ENCODE measurements around the gene CMPK2.
"Not testable (repeated sequence)": the region's sequence is repeated elsewhere in the genome, so short reads cannot be mapped to it uniquely, and the experiment has no call there.

CMPK2 gene

DNA sequence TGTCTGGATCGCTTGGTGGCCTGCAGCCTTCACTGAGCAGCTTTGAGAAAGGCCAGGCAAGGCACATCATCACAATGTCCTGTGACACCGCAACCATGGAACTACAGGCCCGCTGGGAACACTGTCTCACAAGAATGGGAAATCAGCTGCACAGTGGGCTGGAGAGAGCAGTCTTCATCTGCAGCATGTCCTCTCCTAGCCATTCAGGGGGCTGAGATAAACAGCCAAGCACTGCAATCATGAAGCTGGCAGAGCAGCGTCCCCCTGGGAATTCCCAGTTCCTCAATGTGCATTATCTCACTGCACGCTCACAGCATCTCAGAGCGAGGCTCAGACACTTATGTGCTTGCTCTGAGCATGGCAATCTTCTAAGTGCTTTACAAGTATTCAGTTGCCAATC, 1.9 kb downstream of the CMPK2 start:
- H3K9me3 ChIP-seq, result peaks cover 0 to 5% (median 0%) of the 10 kb centered on the region in 3 donors
- intact Hi-C loops (cut with DNase I; ENCODE audit: low total_unique reads), result no loop called here
- no peak overlapping the region for H3K4me3 ChIP-seq
- H3K27ac ChIP-seq, result no peak overlapping the region
- H3K4me1 ChIP-seq, result peaks cover 0 to 14% (median 9%) of the 10 kb centered on the region in 4 donors
- TF ChIP-seq CTCF (IDR thresholded peaks at IDR 0.05), result no peak
- peaks cover 8 to 21% (median 17%) of the 10 kb centered on the region in 3 donors for H3K36me3 ChIP-seq
- H3K27me3 ChIP-seq, result no peaks in the 10 kb centered on the region
- DNase-seq, result no peak

- intact Hi-C loops (cut with DNase I; ENCODE audit: low total_unique reads), result no loop called here
- TF ChIP-seq CTCF (IDR thresholded peaks at IDR 0.05), result no peak
- Histone ChIP-seq H3K36me3 (peaks cover 12 to 26% (median 19%) of the 10 kb centered on the region in 3 donors), H3K27ac (no peak overlapping the region), H3K9me3 (peaks cover 0 to 5% (median 2%) of the 10 kb centered on the region in 3 donors), H3K27me3 (no peaks in the 10 kb centered on the region), H3K4me3 (no peak overlapping the region), H3K4me1 (peaks cover 0 to 5% (median 2%) of the 10 kb centered on the region in 4 donors)
- no peak for DNase-seq
Observed at GRCh38 chr2:6860296-6860695, 5.4 kb downstream of the CMPK2 start.

- H3K9me3 ChIP-seq; intact Hi-C loops (cut with DNase I; ENCODE audit: low total_unique reads): not testable (repeated sequence)
Observed at GRCh38 chr2:6858466-6859027, 7.2 kb downstream of the CMPK2 start.

GRCh38 chr2:6856548-6856920, 9.2 kb downstream of the CMPK2 start:
- no peak overlapping the region for H3K27ac ChIP-seq
- H3K36me3 ChIP-seq, result peaks cover 14 to 39% (median 19%) of the 10 kb centered on the region in 3 donors
- no peak for TF ChIP-seq CTCF (IDR thresholded peaks at IDR 0.05)
- H3K27me3 ChIP-seq, result no peaks in the 10 kb centered on the region
- H3K9me3 ChIP-seq, result peaks cover 0 to 5% (median 2%) of the 10 kb centered on the region in 3 donors
- intact Hi-C loops (cut with DNase I; ENCODE audit: low total_unique reads), result no loop called here
- no peak for DNase-seq
- no peak overlapping the region for H3K4me3 ChIP-seq
- H3K4me1 ChIP-seq, result no peaks in the 10 kb centered on the region

More at GRCh38 chr2:6858466-6859027, 7.2 kb downstream of the CMPK2 start:
- H3K4me1 ChIP-seq, DNase-seq, H3K4me3 ChIP-seq, H3K27me3 ChIP-seq, H3K27ac ChIP-seq: not testable (repeated sequence)
- peaks cover 12 to 26% (median 19%) of the 10 kb centered on the region in 3 donors for H3K36me3 ChIP-seq

GRCh38 chr2:6855860-6856547, 9.7 kb downstream of the CMPK2 start:
- H3K27ac ChIP-seq, result no peak overlapping the region
- no peaks in the 10 kb centered on the region for H3K4me1 ChIP-seq
- no peaks in the 10 kb centered on the region for H3K27me3 ChIP-seq
- DNase-seq, result no peak
- peaks cover 19 to 41% (median 23%) of the 10 kb centered on the region in 3 donors for H3K36me3 ChIP-seq
- TF ChIP-seq CTCF (IDR thresholded peaks at IDR 0.05), result no peak
- no peak overlapping the region for H3K4me3 ChIP-seq
- H3K9me3 ChIP-seq, result peaks cover 0 to 5% (median 2%) of the 10 kb centered on the region in 3 donors
- intact Hi-C loops (cut with DNase I; ENCODE audit: low total_unique reads), result no loop called here

- TF ChIP-seq CTCF (IDR thresholded peaks at IDR 0.05), result no peak
- intact Hi-C loops (cut with DNase I; ENCODE audit: low total_unique reads), result no loop called here
- no peak for DNase-seq
- H3K9me3 ChIP-seq, result peaks cover 2 to 12% (median 7%) of the 10 kb centered on the region in 3 donors
- peaks cover 27 to 44% (median 28%) of the 10 kb centered on the region in 3 donors for H3K36me3 ChIP-seq
- no peak overlapping the region for H3K4me3 ChIP-seq
- H3K27ac ChIP-seq, result no peak overlapping the region
- H3K27me3 ChIP-seq, result no peaks in the 10 kb centered on the region
- no peaks in the 10 kb centered on the region for H3K4me1 ChIP-seq
Observed at GRCh38 chr2:6854416-6854815, 11.3 kb downstream of the CMPK2 start.

All from tibial artery (tissue), 4 donors.